K562 (cell line): ENCODE data around the gene ACTC1. TPM values are rescaled to one million over a fixed set of nuclear protein-coding genes. Genes with fewer than 3 reads are reported as not detected.

Source experiments
- ARHGAP35 ChIP-seq: fragments of 450-650 bp; IDR thresholded peaks from 2 replicates; pipeline ENCODE4 v1.6.1; 2018; ENCODE audit not compliant: partially characterized antibody
- CAMTA2 ChIP-seq: fragments of 250-450 bp; sonication (Bioruptor Pico); conservative IDR thresholded peaks from 2 replicates; pipeline ENCODE4 v1.5.1; 2022
- CC2D1A ChIP-seq: fragments of 450-650 bp; IDR thresholded peaks from 2 replicates; pipeline ENCODE4 v1.6.1; 2017; ENCODE audit warnings: mild to moderate bottlenecking
- DMBX1 ChIP-seq: fragments of 250-450 bp; sonication (Bioruptor Pico); IDR thresholded peaks from 2 replicates; pipeline ENCODE4 v1.8.0; 2022; ENCODE audit warnings: inconsistent platforms, mild to moderate bottlenecking, moderate library complexity, borderline replicate concordance
- FOXA3 ChIP-seq, 2 experiments: fragments of 450-650 bp in 1 of 2; sonication (generic) in 1 of 2; formaldehyde crosslinking; IDR thresholded peaks in 1 of 2; conservative IDR thresholded peaks in 1 of 2; 2 replicates each; pipeline versions ENCODE4 v1.4.0 to v1.8.0; 2020 to 2022; ENCODE audit warnings: mild to moderate bottlenecking in 2 of 2, missing genetic modification reagents in 1 of 2
- HDAC8 ChIP-seq: fragments of 450-650 bp; IDR thresholded peaks from 2 replicates; pipeline ENCODE4 v1.6.1; 2016; ENCODE audit warnings: mild to moderate bottlenecking, missing genetic modification characterization, moderate library complexity, missing compliant biosample characterization
- HNRNPL ChIP-seq: fragments of 200-400 bp; formaldehyde crosslinking; IDR thresholded peaks from 2 replicates; pipeline ENCODE4 v1.6.1; 2017; ENCODE audit warnings: low read depth, mild to moderate bottlenecking, low read length
- KLF1 ChIP-seq: fragments of 450-650 bp; IDR thresholded peaks from 2 replicates; pipeline ENCODE4 v1.6.1; 2016; ENCODE audit warnings: missing genetic modification characterization, missing compliant biosample characterization
- MBD2 ChIP-seq: sonication (generic); IDR thresholded peaks from 2 replicates; pipeline ENCODE4 v1.6.1; 2016; ENCODE audit warnings: low read depth, borderline replicate concordance
- MCM3 ChIP-seq: fragments of 450-650 bp; IDR thresholded peaks from 2 replicates; pipeline ENCODE4 v1.6.1; 2016
- MIER1 ChIP-seq: fragments of 450-650 bp; IDR thresholded peaks from 2 replicates; pipeline ENCODE4 v1.6.1; 2016; ENCODE audit warnings: antibody characterized with exemption, mild to moderate bottlenecking, low read depth
- MTA3 ChIP-seq: fragments of 450-650 bp; formaldehyde crosslinking; IDR thresholded peaks from 2 replicates; pipeline ENCODE4 v1.6.1; 2017; ENCODE audit warnings: mild to moderate bottlenecking, borderline replicate concordance
- NFIX ChIP-seq: fragments of 250-450 bp; sonication (Bioruptor Pico); IDR thresholded peaks from 2 replicates; pipeline ENCODE4 v1.4.0; 2020; ENCODE audit warnings: low read depth, mild to moderate bottlenecking, moderate library complexity
- PYGO2 ChIP-seq: fragments of 450-650 bp; IDR thresholded peaks from 2 replicates; pipeline ENCODE4 v1.6.1; 2016; ENCODE audit warnings: mild to moderate bottlenecking, missing genetic modification characterization, moderate library complexity, missing compliant biosample characterization
- RBM22 ChIP-seq: fragments of 200-400 bp; formaldehyde crosslinking; IDR thresholded peaks from 2 replicates; pipeline ENCODE4 v1.6.1; 2018; ENCODE audit warnings: low read length, low read depth; ENCODE audit not compliant: poor library complexity, severe bottlenecking
- RFX7 ChIP-seq: fragments of 250-450 bp; sonication (Bioruptor Pico); IDR thresholded peaks from 2 replicates; pipeline ENCODE4 v1.5.1; 2021; ENCODE audit warnings: mild to moderate bottlenecking
- SAFB ChIP-seq: fragments of 200-400 bp; formaldehyde crosslinking; IDR thresholded peaks from 2 replicates; pipeline ENCODE4 v1.6.1; 2017; ENCODE audit warnings: low read depth, low read length, borderline replicate concordance
- SMARCC2 ChIP-seq: fragments of 450-650 bp; IDR thresholded peaks from 2 replicates; pipeline ENCODE4 v1.6.1; 2017; ENCODE audit warnings: antibody characterized with exemption, moderate library complexity, mild to moderate bottlenecking, low read depth
- SRF ChIP-seq, 2 experiments: fragments of 250-450, 450-650 bp in 1 of 2; sonication (Bioruptor Pico) in 1 of 2; sonication (generic) in 1 of 2; formaldehyde crosslinking; IDR thresholded peaks; 2 replicates each; pipeline versions ENCODE4 v1.5.0 to v1.5.1; 2020 to 2022; ENCODE audit warnings: mild to moderate bottlenecking in 1 of 2, missing genetic modification reagents in 1 of 2
- TOE1 ChIP-seq, 2 experiments: fragments of 450-650 bp in 1 of 2; sonication (generic) in 1 of 2; formaldehyde crosslinking in 1 of 2; IDR thresholded peaks; 2 replicates each; pipeline versions ENCODE4 v1.7.1 to v1.8.0; 2016 to 2022; ENCODE audit warnings: borderline replicate concordance in 2 of 2, mild to moderate bottlenecking in 2 of 2, antibody characterized with exemption in 1 of 2, inconsistent platforms in 1 of 2, low read depth in 1 of 2, missing genetic modification reagents in 1 of 2, moderate library complexity in 1 of 2
- ZNF76 ChIP-seq: fragments of 250-450 bp; sonication (Bioruptor Pico); IDR thresholded peaks from 2 replicates; pipeline ENCODE4 v1.4.0; 2020; ENCODE audit warnings: mild to moderate bottlenecking, moderate library complexity, borderline replicate concordance
- polyA plus RNA-seq, 8 experiments: library from polyadenylated mRNA; depleted of rRNA in 4 of 8; stranded (reverse) in 5 of 8; unstranded in 3 of 8; fragments of >200 nt; fragmentation: Nextera tagmentation in 2 of 8; fragmentation: Illumina TruSeq in 1 of 8; extraction: Ambion mirVana in 2 of 8; extraction: Trizol in 1 of 8; gene quantifications; 2 replicates each; pipeline versions ENCODE4 v1.2.1 to v1.2.3, GENCODE V29; 2011 to 2014; ENCODE audit warnings: inconsistent platforms in 1 of 8, missing spikeins in 1 of 8
- total RNA-seq, 7 experiments: library from RNA; depleted of rRNA in 6 of 7; stranded (reverse); fragments of >200 nt in 6 of 7; fragmentation: Illumina TruSeq in 2 of 7; extraction: Trizol in 2 of 7; gene quantifications; 2 replicates each; pipeline versions ENCODE4 v1.2.1 to v1.2.3, GENCODE V29; 2011 to 2021; ENCODE audit warnings: low replicate concordance in 1 of 7
- TF ChIP-seq, protein P1 (sequence below): IDR thresholded peaks from 2 replicates; pipeline ENCODE4 v1.6.1; 2016; ENCODE audit warnings: missing genetic modification characterization, missing compliant biosample characterization
- TF ChIP-seq, protein P2 (sequence below), 3 experiments: fragments of 200-800 bp in 1 of 3; fragments of 250-450 bp in 1 of 3; fragments of 450-650 bp in 1 of 3; sonication (Bioruptor Pico) in 1 of 3; sonication (Bioruptor generic) in 1 of 3; formaldehyde crosslinking in 1 of 3; IDR thresholded peaks; 2 replicates each; pipeline versions ENCODE4 v1.6.1 to v1.8.0; 2016 to 2022; ENCODE audit warnings: mild to moderate bottlenecking in 2 of 3, missing genetic modification characterization in 2 of 3, missing compliant biosample characterization in 1 of 3, moderate library complexity in 1 of 3

Gene ACTC1
- total and polyA plus RNA-seq, 9 of the 15 experiments (the other 6 are each of a cell fraction or from before 2014, with no cell fraction given) = 0.08 to 0.84 (median 0.17) TPM; not detected in 3

DNA sequence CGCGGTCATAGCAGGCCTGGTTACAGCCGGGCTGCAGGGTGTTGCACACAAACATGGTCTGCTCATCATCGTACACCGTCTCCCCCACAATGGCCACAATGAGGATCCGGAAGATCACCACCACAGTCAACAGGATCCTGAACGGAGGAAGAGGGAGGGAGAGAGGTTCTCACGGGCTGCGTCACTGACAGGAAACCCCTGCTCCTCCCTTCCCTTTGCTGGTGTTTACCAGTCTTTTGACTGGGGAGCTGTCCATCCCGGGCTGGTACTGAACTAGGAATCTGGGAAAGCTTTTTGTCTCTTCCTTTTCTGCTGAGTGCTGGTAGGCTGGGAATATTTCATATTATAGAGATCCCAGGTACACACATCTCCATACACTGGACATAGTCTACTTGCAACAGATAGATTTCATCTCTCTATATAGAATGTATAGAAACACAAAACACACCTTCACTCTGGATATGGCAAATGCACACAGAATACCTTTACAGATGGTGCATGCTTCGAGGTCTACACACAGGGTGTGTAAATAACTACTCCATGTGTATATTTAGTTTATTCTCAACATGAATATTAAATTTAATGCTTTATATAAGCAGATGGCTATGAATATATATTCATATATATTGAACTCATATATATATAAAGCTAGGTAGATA is 42.0 kb downstream of the ACTC1 start (continued):
- TF ChIP-seq PYGO2 (tag) (no peak), HNRNPL (no peak), HDAC8 (no peak), MBD2 (no peak), MCM3 (no peak), ARHGAP35 (no peak), MTA3 (no peak), CAMTA2 (no peak), RFX7 (CRISPR knock-in tag) (no peak), NFIX (CRISPR knock-in tag) (no peak), SMARCC2 (no peak), DMBX1 (peak; percentile 71; the same call in 1 of the 2 replicates), FOXA3 (CRISPR knock-in tag; conservative IDR thresholded peaks at IDR 0.05 in 1 of 2, IDR thresholded peaks at IDR 0.05 in 1 of 2) (0 out of 4 replicates have a peak, but pooled peaks of 1 of the 2 experiments have one; percentile 31), SAFB (no peak), TOE1 (IDR thresholded peaks at IDR 0.05; ENCODE audit: borderline replicate concordance) (no peak), TOE1 (CRISPR knock-in tag; IDR thresholded peaks at IDR 0.05; ENCODE audit: borderline replicate concordance, low read depth) (no peak), MIER1 (peak; percentile 97), ZNF76 (no peak), RBM22 (no peak), KLF1 (no peak), SRF (CRISPR knock-in tag; IDR thresholded peaks at IDR 0.05) (no peak), CC2D1A (no peak)
- TF ChIP-seq, protein P1, sequence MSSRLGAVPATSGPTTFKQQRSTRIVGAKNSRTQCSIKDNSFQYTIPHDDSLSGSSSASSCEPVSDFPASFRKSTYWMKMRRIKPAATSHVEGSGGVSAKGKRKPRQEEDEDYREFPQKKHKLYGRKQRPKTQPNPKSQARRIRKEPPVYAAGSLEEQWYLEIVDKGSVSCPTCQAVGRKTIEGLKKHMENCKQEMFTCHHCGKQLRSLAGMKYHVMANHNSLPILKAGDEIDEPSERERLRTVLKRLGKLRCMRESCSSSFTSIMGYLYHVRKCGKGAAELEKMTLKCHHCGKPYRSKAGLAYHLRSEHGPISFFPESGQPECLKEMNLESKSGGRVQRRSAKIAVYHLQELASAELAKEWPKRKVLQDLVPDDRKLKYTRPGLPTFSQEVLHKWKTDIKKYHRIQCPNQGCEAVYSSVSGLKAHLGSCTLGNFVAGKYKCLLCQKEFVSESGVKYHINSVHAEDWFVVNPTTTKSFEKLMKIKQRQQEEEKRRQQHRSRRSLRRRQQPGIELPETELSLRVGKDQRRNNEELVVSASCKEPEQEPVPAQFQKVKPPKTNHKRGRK (tag) = no peak
- TF ChIP-seq, protein P2, sequence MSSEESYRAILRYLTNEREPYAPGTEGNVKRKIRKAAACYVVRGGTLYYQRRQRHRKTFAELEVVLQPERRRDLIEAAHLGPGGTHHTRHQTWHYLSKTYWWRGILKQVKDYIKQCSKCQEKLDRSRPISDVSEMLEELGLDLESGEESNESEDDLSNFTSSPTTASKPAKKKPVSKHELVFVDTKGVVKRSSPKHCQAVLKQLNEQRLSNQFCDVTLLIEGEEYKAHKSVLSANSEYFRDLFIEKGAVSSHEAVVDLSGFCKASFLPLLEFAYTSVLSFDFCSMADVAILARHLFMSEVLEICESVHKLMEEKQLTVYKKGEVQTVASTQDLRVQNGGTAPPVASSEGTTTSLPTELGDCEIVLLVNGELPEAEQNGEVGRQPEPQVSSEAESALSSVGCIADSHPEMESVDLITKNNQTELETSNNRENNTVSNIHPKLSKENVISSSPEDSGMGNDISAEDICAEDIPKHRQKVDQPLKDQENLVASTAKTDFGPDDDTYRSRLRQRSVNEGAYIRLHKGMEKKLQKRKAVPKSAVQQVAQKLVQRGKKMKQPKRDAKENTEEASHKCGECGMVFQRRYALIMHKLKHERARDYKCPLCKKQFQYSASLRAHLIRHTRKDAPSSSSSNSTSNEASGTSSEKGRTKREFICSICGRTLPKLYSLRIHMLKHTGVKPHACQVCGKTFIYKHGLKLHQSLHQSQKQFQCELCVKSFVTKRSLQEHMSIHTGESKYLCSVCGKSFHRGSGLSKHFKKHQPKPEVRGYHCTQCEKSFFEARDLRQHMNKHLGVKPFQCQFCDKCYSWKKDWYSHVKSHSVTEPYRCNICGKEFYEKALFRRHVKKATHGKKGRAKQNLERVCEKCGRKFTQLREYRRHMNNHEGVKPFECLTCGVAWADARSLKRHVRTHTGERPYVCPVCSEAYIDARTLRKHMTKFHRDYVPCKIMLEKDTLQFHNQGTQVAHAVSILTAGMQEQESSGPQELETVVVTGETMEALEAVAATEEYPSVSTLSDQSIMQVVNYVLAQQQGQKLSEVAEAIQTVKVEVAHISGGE (CRISPR knock-in tag; IDR thresholded peaks at IDR 0.05) = no peak
